HepG2 (cell line): ENCODE data around the gene SHANK3.

ENCODE experiments used
- DNMT1 ChIP-seq: sonication (generic); formaldehyde crosslinking; IDR thresholded peaks from 2 replicates; pipeline ENCODE4 v1.5.1; 2020; ENCODE audit warnings: mild to moderate bottlenecking, missing genetic modification reagents
- NR2F6 ChIP-seq, 2 experiments: IDR thresholded peaks; 2 replicates each; pipeline ENCODE4 v1.6.1; 2016; ENCODE audit warnings: antibody characterized with exemption in 1 of 2, mild to moderate bottlenecking in 1 of 2
- PHF8 ChIP-seq: sonication (generic); formaldehyde crosslinking; IDR thresholded peaks from 2 replicates; pipeline ENCODE4 v1.5.0; 2020; ENCODE audit warnings: missing genetic modification reagents
- SUZ12 ChIP-seq: fragments of 150-350 bp; IDR thresholded peaks from 2 replicates; pipeline ENCODE4 v1.6.1; 2014; ENCODE audit warnings: low read depth, low read length
- ZNF777 ChIP-seq: sonication (generic); formaldehyde crosslinking; IDR thresholded peaks from 2 replicates; pipeline ENCODE4 v1.4.0; 2020; ENCODE audit warnings: missing genetic modification reagents
- ZNF879 ChIP-seq: sonication (generic); formaldehyde crosslinking; IDR thresholded peaks from 2 replicates; pipeline ENCODE4 v1.8.1; 2023; ENCODE audit warnings: missing genetic modification reagents

GRCh38 chr22:50714631-50715179 is 42.1 kb downstream of the SHANK3 start:
- TF ChIP-seq ZNF777 (CRISPR knock-in tag) (no peak), NR2F6 (IDR thresholded peaks at IDR 0.05) (no peak), NR2F6 (CRISPR knock-in tag; IDR thresholded peaks at IDR 0.05) (no peak), ZNF879 (CRISPR knock-in tag) (no peak), PHF8 (CRISPR knock-in tag) (no peak), SUZ12 (no peak), DNMT1 (no peak)
